ENCODE results near the gene SMG6.
"Not testable (repeated sequence)": the region's sequence is repeated elsewhere in the genome, so short reads cannot be mapped to it uniquely, and the experiment has no call there.

The SMG6 gene

DNA sequence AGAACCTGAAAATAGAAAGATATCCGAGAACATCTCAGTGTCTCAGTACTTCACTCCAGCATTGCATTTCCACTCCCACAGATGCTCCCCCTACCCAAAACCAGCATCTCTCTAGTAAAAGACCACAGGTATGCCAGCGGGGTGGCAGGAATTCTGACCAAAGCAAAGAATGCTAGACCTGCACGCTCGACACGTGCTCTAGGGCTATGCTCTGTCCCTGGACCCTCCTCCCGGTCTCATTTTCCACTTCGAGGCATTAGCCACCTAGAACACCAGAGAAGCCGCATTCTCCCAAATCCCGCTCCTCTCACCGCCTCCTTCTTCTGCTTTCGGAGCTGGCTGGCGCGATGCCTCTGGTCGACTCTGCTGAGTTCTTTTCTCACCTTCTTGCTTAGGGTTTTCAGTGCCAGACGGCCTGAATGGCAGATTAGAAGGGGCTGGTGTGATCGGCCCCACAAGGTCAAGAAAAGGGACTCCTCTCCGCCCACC lies 32.2 kb upstream of the SMG6 start:
- TF ChIP-seq, protein P1, sequence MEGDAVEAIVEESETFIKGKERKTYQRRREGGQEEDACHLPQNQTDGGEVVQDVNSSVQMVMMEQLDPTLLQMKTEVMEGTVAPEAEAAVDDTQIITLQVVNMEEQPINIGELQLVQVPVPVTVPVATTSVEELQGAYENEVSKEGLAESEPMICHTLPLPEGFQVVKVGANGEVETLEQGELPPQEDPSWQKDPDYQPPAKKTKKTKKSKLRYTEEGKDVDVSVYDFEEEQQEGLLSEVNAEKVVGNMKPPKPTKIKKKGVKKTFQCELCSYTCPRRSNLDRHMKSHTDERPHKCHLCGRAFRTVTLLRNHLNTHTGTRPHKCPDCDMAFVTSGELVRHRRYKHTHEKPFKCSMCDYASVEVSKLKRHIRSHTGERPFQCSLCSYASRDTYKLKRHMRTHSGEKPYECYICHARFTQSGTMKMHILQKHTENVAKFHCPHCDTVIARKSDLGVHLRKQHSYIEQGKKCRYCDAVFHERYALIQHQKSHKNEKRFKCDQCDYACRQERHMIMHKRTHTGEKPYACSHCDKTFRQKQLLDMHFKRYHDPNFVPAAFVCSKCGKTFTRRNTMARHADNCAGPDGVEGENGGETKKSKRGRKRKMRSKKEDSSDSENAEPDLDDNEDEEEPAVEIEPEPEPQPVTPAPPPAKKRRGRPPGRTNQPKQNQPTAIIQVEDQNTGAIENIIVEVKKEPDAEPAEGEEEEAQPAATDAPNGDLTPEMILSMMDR (IDR thresholded peaks at IDR 0.05; ENCODE audit: control extremely low read depth, extremely low read depth, low read depth, missing control alignments) = no peak
- CTCF ChIA-PET = interaction anchor here (0.7 to 8.6 kb wide), 15 partner anchors 9 to 283 kb away, joined by 3 to 56 read pairs (median 5); partner anchors contain the start of gene HIC1
- DNase-seq (ENCODE audit: extremely low spot score) = no peak
- POLR2A ChIA-PET = interaction anchor here (0.6 to 1.3 kb wide), 5 partner anchors 9 to 280 kb away, joined by 3 to 5 read pairs (median 4); no protein-coding TSS in a partner anchor

DNA sequence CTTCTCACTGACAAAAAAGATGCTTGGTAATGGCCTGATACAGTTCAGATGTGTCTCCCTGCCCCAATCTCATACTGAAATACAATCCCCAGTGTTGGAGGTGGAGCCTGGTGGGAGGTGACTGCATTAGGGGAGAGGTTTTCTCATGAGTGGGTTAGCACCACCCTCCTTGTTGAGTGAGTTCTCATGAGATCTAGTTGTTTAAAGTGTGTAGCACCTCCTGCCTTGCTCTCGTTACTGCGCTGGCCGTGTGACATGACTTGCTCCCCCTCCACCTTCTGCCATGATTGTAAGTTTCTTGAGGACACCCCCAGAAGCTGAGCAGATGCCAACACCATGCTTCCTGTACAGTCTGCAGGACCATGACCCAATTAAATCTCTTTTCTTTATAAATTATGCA lies 27.7 kb upstream of the SMG6 start:
- ChIA-PET CTCF (interaction anchor here (1.0 to 1.9 kb wide), 4 partner anchors 10 to 87 kb away, joined by 3 to 5 read pairs (median 3); no protein-coding TSS in a partner anchor), POLR2A (no interaction called here)
- DNase-seq (ENCODE audit: extremely low spot score) = no peak
- TF ChIP-seq, protein P1 (IDR thresholded peaks at IDR 0.05; ENCODE audit: control extremely low read depth, extremely low read depth, low read depth, missing control alignments) = no peak

DNA sequence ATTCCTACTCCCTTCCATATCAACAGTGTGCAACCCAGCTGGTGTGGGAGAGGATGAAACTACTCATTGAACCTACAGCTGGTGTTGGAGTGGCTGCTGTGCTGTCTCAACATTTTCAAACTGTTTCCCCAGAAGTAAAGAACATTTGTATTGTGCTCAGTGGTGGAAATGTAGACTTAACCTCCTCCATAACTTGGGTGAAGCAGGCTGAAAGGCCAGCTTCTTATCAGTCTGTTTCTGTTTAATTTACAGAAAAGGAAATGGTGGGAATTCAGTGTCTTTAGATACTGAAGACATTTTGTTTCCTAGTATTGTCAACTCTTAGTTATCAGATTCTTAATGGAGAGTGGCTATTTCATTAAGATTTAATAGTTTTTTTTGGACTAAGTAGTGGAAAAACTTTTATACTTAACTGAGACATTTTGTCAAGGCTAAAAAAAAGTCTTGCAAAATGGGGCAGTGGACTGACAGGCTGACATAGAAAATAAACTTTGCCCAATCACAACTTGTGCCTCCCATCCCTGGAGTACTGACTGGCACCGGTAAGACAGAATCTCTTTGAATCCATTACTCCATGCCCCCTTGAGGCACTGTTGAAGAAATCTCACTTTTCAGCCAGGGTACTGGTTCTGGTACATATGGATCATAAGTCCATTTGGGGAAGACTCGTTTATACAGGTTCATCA lies 20.2 kb upstream of the SMG6 start:
- no peak for DNase-seq (ENCODE audit: extremely low spot score)
- TF ChIP-seq, protein P1 (IDR thresholded peaks at IDR 0.05; ENCODE audit: control extremely low read depth, extremely low read depth, low read depth, missing control alignments) = no peak
- CTCF ChIA-PET = interaction anchor here (1.8 kb wide), 1 partner anchor 15 kb away, joined by 4 read pairs; no protein-coding TSS in a partner anchor
- POLR2A ChIA-PET = no interaction called here

DNA sequence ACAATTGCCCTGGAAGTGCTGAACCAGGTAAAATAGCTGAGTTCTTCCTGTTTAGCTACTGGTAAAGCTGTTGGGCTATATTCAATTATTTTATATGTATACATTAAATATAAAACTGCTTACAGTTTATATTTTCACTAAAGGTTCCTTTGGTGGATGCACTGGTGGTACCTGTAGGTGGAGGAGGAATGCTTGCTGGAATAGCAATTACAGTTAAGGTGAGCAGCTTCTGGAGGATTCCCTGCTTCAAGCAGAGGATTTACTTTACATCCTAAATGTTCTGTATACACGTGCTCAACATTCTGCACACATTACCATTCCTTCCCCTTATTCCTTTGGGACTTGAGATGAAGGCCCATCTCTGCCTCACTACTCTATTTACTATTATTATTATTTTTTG lies 17.8 kb upstream of the SMG6 start:
- POLR2A ChIA-PET = no interaction called here
- TF ChIP-seq, protein P1 (IDR thresholded peaks at IDR 0.05; ENCODE audit: control extremely low read depth, extremely low read depth, low read depth, missing control alignments) = no peak
- CTCF ChIA-PET = interaction anchor here (1.3 to 1.5 kb wide), 2 partner anchors 11 to 15 kb away, joined by 5 to 7 read pairs; partner anchors contain the start of genes SGSM2 and TSR1
- no peak for DNase-seq (ENCODE audit: extremely low spot score)

DNA sequence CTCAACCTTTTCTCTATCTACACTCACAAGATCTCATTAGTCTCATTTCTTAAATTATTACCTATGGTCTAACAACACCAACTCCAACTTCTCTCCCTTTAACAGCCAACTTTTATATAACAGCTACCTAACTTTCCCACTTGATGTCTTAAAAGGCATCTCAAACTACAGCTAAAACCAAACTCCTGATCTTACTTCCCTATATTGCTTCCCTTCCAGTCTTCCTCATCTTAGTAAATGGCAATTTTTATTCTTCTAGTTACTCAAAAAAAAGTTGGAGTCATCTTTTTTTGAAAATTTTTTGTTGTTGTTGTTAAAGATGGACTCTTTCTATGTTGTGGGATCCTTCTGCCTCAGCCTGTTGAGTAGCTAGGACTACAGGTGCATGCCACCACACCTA lies 15.5 kb upstream of the SMG6 start:
- ChIA-PET CTCF (no interaction called here), POLR2A (no interaction called here)
- TF ChIP-seq, protein P1 (IDR thresholded peaks at IDR 0.05; ENCODE audit: control extremely low read depth, extremely low read depth, low read depth, missing control alignments) = no peak
- DNase-seq (ENCODE audit: extremely low spot score) = no peak

DNA sequence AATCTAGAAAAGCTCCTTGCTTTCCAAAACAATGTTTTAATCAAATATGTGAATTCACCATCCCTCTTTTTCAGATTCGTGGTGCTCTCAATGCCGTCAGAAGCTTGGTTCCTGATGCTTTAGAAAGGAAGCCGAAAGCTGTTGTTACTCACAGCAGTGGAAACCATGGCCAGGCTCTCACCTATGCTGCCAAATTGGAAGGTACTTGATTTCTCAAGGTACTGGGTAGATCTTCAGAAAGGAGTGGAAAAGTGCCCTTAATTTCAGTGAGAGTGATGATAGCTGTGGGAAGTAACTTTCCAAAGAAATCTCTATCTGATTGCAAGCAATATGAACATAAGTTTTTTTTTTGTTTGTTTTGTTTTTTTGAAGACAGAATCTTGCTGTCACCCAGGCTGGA lies 14.2 kb upstream of the SMG6 start:
- TF ChIP-seq, protein P1 (IDR thresholded peaks at IDR 0.05; ENCODE audit: control extremely low read depth, extremely low read depth, low read depth, missing control alignments) = no peak
- POLR2A ChIA-PET = interaction anchor here (0.7 kb wide), 1 partner anchor 272 kb away, joined by 7 read pairs; no protein-coding TSS in a partner anchor
- CTCF ChIA-PET = no interaction called here
- DNase-seq (ENCODE audit: extremely low spot score) = no peak

DNA sequence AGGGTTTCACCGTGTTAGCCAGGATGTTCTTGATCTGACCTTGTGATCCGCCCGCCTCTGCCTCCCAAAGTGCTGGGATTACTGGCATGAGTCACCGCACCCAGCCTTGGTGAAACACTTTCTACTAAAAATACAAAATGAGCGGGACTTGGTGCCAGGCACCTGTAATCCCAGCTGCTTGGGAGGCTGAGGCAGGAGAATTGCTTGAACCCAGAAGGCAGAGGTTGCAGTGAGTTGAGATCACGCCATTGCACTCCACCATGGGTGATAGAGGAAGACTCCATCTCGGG lies 13.3 kb upstream of the SMG6 start:
- DNase-seq (ENCODE audit: extremely low spot score); CTCF ChIA-PET: not testable (repeated sequence)
- POLR2A ChIA-PET = interaction anchor here (0.9 kb wide), 1 partner anchor 16 kb away, joined by 6 read pairs; no protein-coding TSS in a partner anchor

Measured in GM10248 (cell line).